HepG2 (cell line): ENCODE measurements around the gene CHEK2. TPM values are rescaled to one million over a fixed set of nuclear protein-coding genes. Genes with fewer than 3 reads are reported as not detected.
A peak's percentile ranks its signal among the peaks of the same experiment; 100 is the strongest.

ENCODE experiments used
- AKAP8 ChIP-seq: sonication (generic); formaldehyde crosslinking; IDR thresholded peaks from 2 replicates; pipeline ENCODE4 v1.5.1; 2020; ENCODE audit warnings: mild to moderate bottlenecking, missing genetic modification reagents
- DMAP1 ChIP-seq: IDR thresholded peaks from 2 replicates; pipeline ENCODE4 v1.6.1; 2016
- ELF1 ChIP-seq: sonication (generic); formaldehyde crosslinking; IDR thresholded peaks from 2 replicates; pipeline ENCODE4 v1.4.0; 2020; ENCODE audit warnings: missing genetic modification reagents
- FLYWCH1 ChIP-seq: sonication (generic); formaldehyde crosslinking; IDR thresholded peaks from 2 replicates; pipeline ENCODE4 v1.8.1; 2023; ENCODE audit warnings: mild to moderate bottlenecking, missing genetic modification reagents
- FOXA1 ChIP-seq, 2 experiments: fragments of 450-650 bp in 1 of 2; sonication (generic) in 1 of 2; formaldehyde crosslinking in 1 of 2; IDR thresholded peaks; 2 replicates each; pipeline versions ENCODE4 v1.4.0 to v1.6.1; 2016 to 2020; ENCODE audit warnings: missing genetic modification reagents in 1 of 2
- FOXK1 ChIP-seq: sonication (generic); formaldehyde crosslinking; IDR thresholded peaks from 2 replicates; pipeline ENCODE4 v1.4.0; 2020; ENCODE audit warnings: low read depth, missing genetic modification reagents, borderline replicate concordance
- HCFC1 ChIP-seq: fragments of 150-350 bp; IDR thresholded peaks from 2 replicates; pipeline ENCODE4 v1.6.1; 2014; ENCODE audit warnings: low read depth, low read length
- JARID2 ChIP-seq: sonication (generic); formaldehyde crosslinking; IDR thresholded peaks from 2 replicates; pipeline ENCODE4 v1.8.1; 2023; ENCODE audit warnings: missing genetic modification reagents, inconsistent platforms; ENCODE audit not compliant: insufficient replicate concordance
- JDP2 ChIP-seq: sonication (generic); formaldehyde crosslinking; IDR thresholded peaks from 2 replicates; pipeline ENCODE4 v1.8.1; 2022; ENCODE audit warnings: missing genetic modification reagents, borderline replicate concordance
- KAT2B ChIP-seq: fragments of 150-350 bp; IDR thresholded peaks from 2 replicates; pipeline ENCODE4 v1.6.1; 2014; ENCODE audit warnings: low read depth, low read length, borderline replicate concordance
- MIER3 ChIP-seq: IDR thresholded peaks from 2 replicates; pipeline ENCODE4 v1.6.1; 2016; ENCODE audit warnings: missing compliant biosample characterization, borderline replicate concordance
- NFE2 ChIP-seq: sonication (generic); formaldehyde crosslinking; IDR thresholded peaks from 2 replicates; pipeline ENCODE4 v1.4.0; 2020; ENCODE audit warnings: missing genetic modification reagents
- PRMT3 ChIP-seq: sonication (generic); formaldehyde crosslinking; IDR thresholded peaks from 2 replicates; pipeline ENCODE4 v1.8.1; 2022; ENCODE audit warnings: low read depth, mild to moderate bottlenecking, moderate library complexity, missing genetic modification reagents, borderline replicate concordance
- RFX1 ChIP-seq: fragments of 450-650 bp; IDR thresholded peaks from 2 replicates; pipeline ENCODE4 v1.6.1; 2017
- RFX5 ChIP-seq: IDR thresholded peaks from 2 replicates; pipeline ENCODE4 v1.6.1; 2011; ENCODE audit warnings: low read depth, low read length, improper control_type of control experiment
- SAFB2 ChIP-seq: sonication (generic); formaldehyde crosslinking; IDR thresholded peaks from 2 replicates; pipeline ENCODE4 v1.5.1; 2020; ENCODE audit warnings: missing genetic modification reagents, low read depth, mild to moderate bottlenecking, borderline replicate concordance
- SAP130 ChIP-seq: IDR thresholded peaks from 2 replicates; pipeline ENCODE4 v1.6.1; 2016; ENCODE audit warnings: low read depth
- SMYD3 ChIP-seq: sonication (generic); formaldehyde crosslinking; IDR thresholded peaks from 2 replicates; pipeline ENCODE4 v1.8.1; 2023; ENCODE audit warnings: mild to moderate bottlenecking, missing genetic modification reagents
- TBL1XR1 ChIP-seq: fragments of 150-350 bp; IDR thresholded peaks from 2 replicates; pipeline ENCODE4 v1.6.1; 2014; ENCODE audit warnings: borderline replicate concordance, low read length; ENCODE audit not compliant: partially characterized antibody
- TFAP4 ChIP-seq: sonication (generic); IDR thresholded peaks from 2 replicates; pipeline ENCODE4 v1.6.1; 2016; ENCODE audit warnings: low read depth, borderline replicate concordance
- TP53 ChIP-seq: sonication (generic); formaldehyde crosslinking; conservative IDR thresholded peaks from 2 replicates; pipeline ENCODE4 v1.4.0; 2020; ENCODE audit warnings: missing genetic modification reagents
- ZFP41 ChIP-seq: sonication (generic); formaldehyde crosslinking; IDR thresholded peaks from 2 replicates; pipeline ENCODE4 v1.4.0; 2020; ENCODE audit warnings: mild to moderate bottlenecking, missing genetic modification reagents, borderline replicate concordance
- ZFY ChIP-seq: sonication (generic); formaldehyde crosslinking; IDR thresholded peaks from 2 replicates; pipeline ENCODE4 v1.4.0; 2020; ENCODE audit warnings: missing genetic modification reagents
- ZMAT3 ChIP-seq: sonication (generic); formaldehyde crosslinking; conservative IDR thresholded peaks from 2 replicates; pipeline ENCODE4 v1.7.0; 2021; ENCODE audit warnings: missing genetic modification reagents
- ZNF225 ChIP-seq: sonication (generic); formaldehyde crosslinking; IDR thresholded peaks from 2 replicates; pipeline ENCODE4 v1.4.0; 2020; ENCODE audit warnings: mild to moderate bottlenecking, missing genetic modification reagents
- ZNF3 ChIP-seq: IDR thresholded peaks from 2 replicates; pipeline ENCODE4 v1.7.0; 2017; ENCODE audit warnings: inconsistent platforms
- ZNF570 ChIP-seq: sonication (generic); formaldehyde crosslinking; IDR thresholded peaks from 2 replicates; pipeline ENCODE4 v1.4.0; 2020; ENCODE audit warnings: mild to moderate bottlenecking, missing genetic modification reagents, borderline replicate concordance
- ZNF577 ChIP-seq: sonication (generic); formaldehyde crosslinking; IDR thresholded peaks from 2 replicates; pipeline ENCODE4 v1.4.0; 2020; ENCODE audit warnings: mild to moderate bottlenecking, low read depth, missing genetic modification reagents, borderline replicate concordance
- ZNF792 ChIP-seq: IDR thresholded peaks from 2 replicates; pipeline ENCODE4 v1.6.1; 2016
- ZNF850 ChIP-seq: sonication (generic); formaldehyde crosslinking; conservative IDR thresholded peaks from 2 replicates; pipeline ENCODE4 v1.9.0; 2021; ENCODE audit warnings: mild to moderate bottlenecking, missing genetic modification reagents
- polyA plus RNA-seq, 8 experiments: library from polyadenylated mRNA; depleted of rRNA in 3 of 8; stranded (reverse) in 7 of 8; unstranded in 1 of 8; fragments of >200 nt; fragmentation: Illumina TruSeq in 4 of 8; extraction: Trizol in 4 of 8; gene quantifications; 2 replicates each; pipeline versions ENCODE4 v1.2.1 to v1.2.3, GENCODE V29; 2011 to 2016; ENCODE audit warnings: low read depth in 4 of 8, missing spikeins in 1 of 8, mixed read lengths in 1 of 8; ENCODE audit not compliant: insufficient read depth in 1 of 8
- total RNA-seq, 5 experiments: library from RNA; depleted of rRNA; stranded (reverse); fragments of >200 nt; fragmentation: Illumina TruSeq; extraction: Trizol; gene quantifications; 2 replicates each; pipeline ENCODE4 v1.2.3, GENCODE V29; 2016; ENCODE audit warnings: low read depth in 1 of 5
- TF ChIP-seq, protein P1 (sequence below): sonication (generic); formaldehyde crosslinking; IDR thresholded peaks from 2 replicates; pipeline ENCODE4 v1.5.0; 2020; ENCODE audit warnings: missing genetic modification reagents

The CHEK2 gene
- total and polyA plus RNA-seq, 2 of the 13 experiments (the other 11 are each of a cell fraction or from before 2014, with no cell fraction given): 27.0 to 40.5 TPM

DNA sequence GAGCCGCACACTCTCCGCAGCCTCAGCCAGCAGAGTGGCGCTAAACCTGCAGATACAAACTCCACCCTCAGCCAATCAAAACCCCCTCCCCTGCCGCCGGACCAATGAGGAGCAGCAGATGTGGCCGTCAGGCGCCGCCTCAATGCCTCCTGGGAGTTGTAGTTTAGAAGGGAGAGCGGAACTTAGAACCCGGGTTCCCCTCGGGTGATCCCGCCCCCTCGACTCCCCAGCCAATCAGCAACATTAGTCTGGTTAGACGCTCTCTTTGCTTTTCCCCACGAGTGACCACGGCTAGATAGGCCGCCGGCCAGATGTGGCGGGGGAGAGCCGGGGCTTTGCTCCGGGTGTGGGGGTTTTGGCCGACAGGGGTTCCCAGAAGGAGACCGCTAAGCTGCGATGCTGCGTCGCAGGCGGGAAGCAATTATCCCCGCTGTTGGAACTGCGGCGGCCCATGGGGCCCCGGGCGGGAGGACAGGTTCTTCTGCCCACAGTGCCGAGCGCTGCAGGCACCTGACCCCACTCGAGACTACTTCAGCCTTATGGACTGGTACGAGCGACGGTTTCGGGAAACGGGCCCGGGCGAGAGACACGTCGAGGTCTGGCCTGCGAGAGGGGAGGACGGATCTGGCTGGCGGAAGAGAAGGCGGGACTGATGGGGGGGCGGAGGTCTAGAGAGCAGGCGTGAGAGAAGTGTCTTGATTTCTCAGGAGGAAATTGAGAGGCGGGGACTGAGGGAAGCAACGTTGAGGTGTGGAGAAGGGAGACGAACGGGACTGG is at the start of gene CHEK2, which contains the start of gene HSCB (continued):
- peak; percentile 86 for TF ChIP-seq SAP130 (CRISPR knock-in tag)
- no peak for TF ChIP-seq NFE2 (CRISPR knock-in tag)
- TF ChIP-seq TP53 (CRISPR knock-in tag): no peak
- no peak for TF ChIP-seq PRMT3 (CRISPR knock-in tag)
- no peak for TF ChIP-seq FOXA1 (IDR thresholded peaks at IDR 0.05)
- TF ChIP-seq FOXA1 (CRISPR knock-in tag; IDR thresholded peaks at IDR 0.05): no peak
- peak; percentile 87 for TF ChIP-seq ELF1 (CRISPR knock-in tag)
- 0 out of 2 replicates have a peak, but pooled peaks have one; percentile 52 for TF ChIP-seq FOXK1 (CRISPR knock-in tag)
- TF ChIP-seq ZNF3 (CRISPR knock-in tag): no peak; the same call in 1 of the 2 replicates
- TF ChIP-seq, protein P1, sequence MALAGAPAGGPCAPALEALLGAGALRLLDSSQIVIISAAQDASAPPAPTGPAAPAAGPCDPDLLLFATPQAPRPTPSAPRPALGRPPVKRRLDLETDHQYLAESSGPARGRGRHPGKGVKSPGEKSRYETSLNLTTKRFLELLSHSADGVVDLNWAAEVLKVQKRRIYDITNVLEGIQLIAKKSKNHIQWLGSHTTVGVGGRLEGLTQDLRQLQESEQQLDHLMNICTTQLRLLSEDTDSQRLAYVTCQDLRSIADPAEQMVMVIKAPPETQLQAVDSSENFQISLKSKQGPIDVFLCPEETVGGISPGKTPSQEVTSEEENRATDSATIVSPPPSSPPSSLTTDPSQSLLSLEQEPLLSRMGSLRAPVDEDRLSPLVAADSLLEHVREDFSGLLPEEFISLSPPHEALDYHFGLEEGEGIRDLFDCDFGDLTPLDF (CRISPR knock-in tag): peak; percentile 91
- TF ChIP-seq JDP2 (CRISPR knock-in tag): no peak
- no peak for TF ChIP-seq RFX1
- TF ChIP-seq ZFY (CRISPR knock-in tag): peak; percentile 93
- TF ChIP-seq SMYD3: no peak
- no peak for TF ChIP-seq TBL1XR1
- TF ChIP-seq ZNF225 (CRISPR knock-in tag): peak; percentile 91
- TF ChIP-seq MIER3 (CRISPR knock-in tag): no peak
- no peak for TF ChIP-seq KAT2B
- TF ChIP-seq AKAP8 (CRISPR knock-in tag): no peak
- no peak; the same call in 1 of the 2 replicates for TF ChIP-seq SAFB2 (CRISPR knock-in tag)
- TF ChIP-seq TFAP4: no peak; the same call in 1 of the 2 replicates
- peak; percentile 6; the same call in 1 of the 2 replicates for TF ChIP-seq RFX5
- TF ChIP-seq ZNF577 (CRISPR knock-in tag): 0 out of 2 replicates have a peak, but pooled peaks have one; percentile 61
- TF ChIP-seq HCFC1: peak; percentile 90
- TF ChIP-seq FLYWCH1 (CRISPR knock-in tag): peak; percentile 40; the same call in 1 of the 2 replicates
- no peak for TF ChIP-seq ZMAT3 (CRISPR knock-in tag)
- TF ChIP-seq ZNF570 (CRISPR knock-in tag): no peak
- TF ChIP-seq JARID2 (CRISPR knock-in tag): no peak
- TF ChIP-seq ZNF850 (CRISPR knock-in tag): no peak
- no peak for TF ChIP-seq ZNF792 (CRISPR knock-in tag)
- peak; percentile 88; the same call in 1 of the 2 replicates for TF ChIP-seq ZFP41 (CRISPR knock-in tag)
- peak; percentile 79 for TF ChIP-seq DMAP1 (CRISPR knock-in tag)
